Kasumi-1 (cell line): Measurements from ENCODE around the gene SRP54.
"Not testable (repeated sequence)": the region's sequence is repeated elsewhere in the genome, so short reads cannot be mapped to it uniquely, and the experiment has no call there.

Source experiments
- DNase-seq, 2 experiments: peaks; one replicate each; lab custom pipeline; 2025; lab: John Stamatoyannopoulos, UW

Gene SRP54

GRCh38 chr14:34983786-34984185, 994 bp downstream of the SRP54 start:
- DNase-seq: peak; percentile 17 to 32

- DNase-seq: no peak
Measured at GRCh38 chr14:34985740-34986139, 2.9 kb downstream of the SRP54 start.

- no peak for DNase-seq
Measured at GRCh38 chr14:34987180-34987579, 4.4 kb downstream of the SRP54 start.

GRCh38 chr14:34989762-34990161, 7.0 kb downstream of the SRP54 start:
- DNase-seq: no peak

GRCh38 chr14:34993426-34993825, 10.6 kb downstream of the SRP54 start:
- no peak for DNase-seq

GRCh38 chr14:34994668-34995067, 11.9 kb downstream of the SRP54 start:
- DNase-seq: no peak

GRCh38 chr14:34997762-34998161, 15.0 kb downstream of the SRP54 start:
- DNase-seq: no peak

- DNase-seq: no peak
Measured at GRCh38 chr14:34999500-34999899, 16.7 kb downstream of the SRP54 start.

- no peak for DNase-seq
Measured at GRCh38 chr14:35001621-35002020, 18.8 kb downstream of the SRP54 start.

- DNase-seq: no peak
Measured at GRCh38 chr14:35004839-35005238, 22.0 kb downstream of the SRP54 start.

GRCh38 chr14:35016568-35016967, 33.8 kb downstream of the SRP54 start:
- DNase-seq: no peak

- DNase-seq: peak in 1 of 2 experiments; percentile 12
Measured at GRCh38 chr14:35020713-35021112, 37.9 kb downstream of the SRP54 start.

- no peak for DNase-seq
Measured at GRCh38 chr14:35028435-35028834, 45.6 kb downstream of the SRP54 start.

GRCh38 chr14:35032562-35032961, 49.8 kb downstream of the SRP54 start:
- no peak for DNase-seq

GRCh38 chr14:35034440-35034833, 51.6 kb downstream of the SRP54 start:
- no peak for DNase-seq

- DNase-seq: not testable (repeated sequence)
Measured at GRCh38 chr14:35034944-35035554, 52.3 kb downstream of the SRP54 start.

- DNase-seq: not testable (repeated sequence)
Measured at GRCh38 chr14:35038312-35038711, 55.5 kb downstream of the SRP54 start.

- DNase-seq: no peak
Measured at GRCh38 chr14:35042632-35043031, 59.8 kb downstream of the SRP54 start.

- no peak for DNase-seq
Measured at GRCh38 chr14:35043046-35043445, 60.3 kb downstream of the SRP54 start.

GRCh38 chr14:35044939-35045797, 62.4 kb downstream of the SRP54 start:
- DNase-seq: no peak

GRCh38 chr14:35045798-35046047, 62.9 kb downstream of the SRP54 start:
- DNase-seq: peak in 1 of 2 experiments; percentile 59

- DNase-seq: peak; percentile 94 to 96
Measured at GRCh38 chr14:35046048-35046750, 63.4 kb downstream of the SRP54 start, which contains the start of gene FAM177A1. Gene FAM177A1 (plus strand): TSS chr14:35046272. CDS start chr14:35046464, 192 bp downstream.
